ENCODE measurements around the gene OSR1. TPM values are rescaled to one million over a fixed set of nuclear protein-coding genes. Genes with fewer than 3 reads are reported as not detected.
A peak's percentile ranks its signal among the peaks of the same experiment; 100 is the strongest.

OSR1 gene
- polyA plus RNA-seq, 1 of the 3 experiments (the other 2 are of a cell fraction), result 76.6 TPM

DNA sequence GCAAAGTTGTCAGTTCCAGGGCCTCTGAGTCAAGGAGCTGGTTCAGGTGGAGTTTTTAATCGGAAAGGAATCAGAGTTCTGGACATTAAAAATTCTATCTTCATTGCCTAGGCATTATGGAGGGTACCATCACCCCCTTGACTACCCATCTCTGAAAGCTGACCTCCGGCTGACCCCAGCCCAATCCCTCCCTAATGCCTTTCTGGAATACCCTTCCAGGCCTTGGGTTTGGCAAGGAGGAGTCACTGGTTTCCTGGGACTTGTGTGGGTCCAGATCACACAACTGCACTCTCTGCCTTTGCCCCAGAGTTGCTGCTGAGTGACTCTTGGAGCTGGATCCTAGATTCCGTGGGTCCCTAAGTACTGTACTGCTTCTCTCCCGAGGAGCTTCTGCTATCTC, 1.0 kb upstream of the OSR1 start:
- 0 out of 4 replicates have a peak overlapping the region, but pooled peaks of 1 of the 2 experiments have one; percentile 44 for H3K27ac ChIP-seq (ENCODE audit: low read depth in 2 of 2, low read length in 1 of 2)
- peak overlapping the region; percentile 88 for H3K4me2 ChIP-seq
- H3K79me2 ChIP-seq (ENCODE audit: insufficient read depth), result peaks cover 43% of the 10 kb centered on the region
- H3K4me3 ChIP-seq (ENCODE audit: low read depth in 2 of 2, low read length in 1 of 2), result peak overlapping the region in 1 of 2 experiments; percentile 63; a peak in 1 of 4 replicates
- CTCF ChIA-PET, result interaction anchor here (1.1 to 12.7 kb wide), 11 partner anchors 11 to 978 kb away, joined by 3 to 111 read pairs (median 7); no protein-coding TSS in a partner anchor
- peaks cover 10% of the 10 kb centered on the region for H3F3A ChIP-seq (replicated peaks; ENCODE audit: insufficient read depth)
- 72% methylated on average over 4 of the region's 4 CpGs for WGBS (ENCODE audit: low lambda C conversion rate)
- H3K9me3 ChIP-seq, result no peaks in the 10 kb centered on the region
- peak; percentile 19 for DNase-seq
- no peaks in the 10 kb centered on the region for H3K9me2 ChIP-seq
- H3K9ac ChIP-seq, result 0 out of 2 replicates have a peak overlapping the region, but pooled peaks have one; percentile 56
- no peaks in the 10 kb centered on the region for H3K27me3 ChIP-seq (ENCODE audit: insufficient read depth)
- H3K4me1 ChIP-seq (ENCODE audit: control insufficient read depth in 1 of 2, insufficient read depth in 2 of 2, low read depth in 1 of 2, low read length in 1 of 2), result peaks cover 5 to 26% of the 10 kb centered on the region in 2 experiments; a peak in 1 of 4 replicates
- POLR2A ChIA-PET, result no interaction called here
- H4K20me1 ChIP-seq (ENCODE audit: insufficient read depth), result peaks cover 38% of the 10 kb centered on the region
- TF ChIP-seq POLR2AphosphoS5 (IDR thresholded peaks at IDR 0.05; ENCODE audit: low read depth, low read length), result no peak
- TF ChIP-seq TCF12 (IDR thresholded peaks at IDR 0.05), result no peak
- no peak for TF ChIP-seq JUND (IDR thresholded peaks at IDR 0.05)
- no peak for TF ChIP-seq RFX5 (IDR thresholded peaks at IDR 0.05; ENCODE audit: low read length)
- no peak for TF ChIP-seq EP300 (IDR thresholded peaks at IDR 0.05; ENCODE audit: borderline replicate concordance in 1 of 2, low read depth in 1 of 2, low read length in 1 of 2)
- no peak for TF ChIP-seq MXI1 (IDR thresholded peaks at IDR 0.05; ENCODE audit: low read depth, low read length)
- TF ChIP-seq FOSL2 (IDR thresholded peaks at IDR 0.05; ENCODE audit: borderline replicate concordance, low read depth), result no peak
- TF ChIP-seq MEF2A (IDR thresholded peaks at IDR 0.05; ENCODE audit: borderline replicate concordance, low read depth), result no peak
- no peak for TF ChIP-seq REST (IDR thresholded peaks at IDR 0.05; ENCODE audit: low read depth, low read length)
- TF ChIP-seq TEAD4 (IDR thresholded peaks at IDR 0.05; ENCODE audit: borderline replicate concordance, insufficient read depth), result no peak
- TF ChIP-seq GATA2 (CRISPR knock-in tag; IDR thresholded peaks at IDR 0.05), result no peak
- no peak for TF ChIP-seq YY1 (IDR thresholded peaks at IDR 0.05; ENCODE audit: low read depth)
- TF ChIP-seq, protein P1, sequence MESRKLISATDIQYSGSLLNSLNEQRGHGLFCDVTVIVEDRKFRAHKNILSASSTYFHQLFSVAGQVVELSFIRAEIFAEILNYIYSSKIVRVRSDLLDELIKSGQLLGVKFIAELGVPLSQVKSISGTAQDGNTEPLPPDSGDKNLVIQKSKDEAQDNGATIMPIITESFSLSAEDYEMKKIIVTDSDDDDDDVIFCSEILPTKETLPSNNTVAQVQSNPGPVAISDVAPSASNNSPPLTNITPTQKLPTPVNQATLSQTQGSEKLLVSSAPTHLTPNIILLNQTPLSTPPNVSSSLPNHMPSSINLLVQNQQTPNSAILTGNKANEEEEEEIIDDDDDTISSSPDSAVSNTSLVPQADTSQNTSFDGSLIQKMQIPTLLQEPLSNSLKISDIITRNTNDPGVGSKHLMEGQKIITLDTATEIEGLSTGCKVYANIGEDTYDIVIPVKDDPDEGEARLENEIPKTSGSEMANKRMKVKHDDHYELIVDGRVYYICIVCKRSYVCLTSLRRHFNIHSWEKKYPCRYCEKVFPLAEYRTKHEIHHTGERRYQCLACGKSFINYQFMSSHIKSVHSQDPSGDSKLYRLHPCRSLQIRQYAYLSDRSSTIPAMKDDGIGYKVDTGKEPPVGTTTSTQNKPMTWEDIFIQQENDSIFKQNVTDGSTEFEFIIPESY (IDR thresholded peaks at IDR 0.05; ENCODE audit: borderline replicate concordance, low read depth), result no peak
- no peak for TF ChIP-seq RXRA (IDR thresholded peaks at IDR 0.05; ENCODE audit: borderline replicate concordance, low read depth)
- TF ChIP-seq FOXM1 (IDR thresholded peaks at IDR 0.05; ENCODE audit: low read depth), result no peak
- no peak for TF ChIP-seq ELF1 (IDR thresholded peaks at IDR 0.05)
- TF ChIP-seq FOXJ3 (CRISPR knock-in tag; IDR thresholded peaks at IDR 0.05), result no peak
- peaks cover 0 to 15% of the 10 kb centered on the region in 2 experiments for H3K36me3 ChIP-seq (replicated peaks in 1 of 2; ENCODE audit: control insufficient read depth in 1 of 2, insufficient read depth in 2 of 2, low read length in 1 of 2)
- no peak overlapping the region; the same call in 1 of the 2 replicates for H2AFZ ChIP-seq (ENCODE audit: low read depth)

Measured in SK-N-SH (cell line).